Uterus (tissue), 4 donors: ENCODE measurements around the gene GSTT2B. TPM values are rescaled to one million over a fixed set of nuclear protein-coding genes. Genes with fewer than 3 reads are reported as not detected.
"Not testable (repeated sequence)": the region's sequence is repeated elsewhere in the genome, so short reads cannot be mapped to it uniquely, and the experiment has no call there.

Source experiments
- DNase-seq, 2 donors: peaks; one replicate each; pipeline ENCODE4 v3.0.0-alpha.2; 2019 to 2020
- H3K27ac ChIP-seq, 2 donors: fragments of 200-600 bp; sonication (generic); 1 replicate in 1 of 2; 2 replicates in 1 of 2; pipeline ENCODE4 v1.5.1; 2016 to 2018
- H3K27me3 ChIP-seq, 2 donors: fragments of 200-600 bp; sonication (generic); one replicate each; pipeline ENCODE4 v1.5.1; 2018 to 2019; ENCODE audit warnings: control low read depth in 1 of 2
- H3K36me3 ChIP-seq, 2 donors: fragments of 200-600 bp; sonication (generic); one replicate each; pipeline ENCODE4 v1.5.1; 2019; ENCODE audit warnings: control low read depth in 1 of 2
- H3K4me1 ChIP-seq, 2 donors: fragments of 200-600 bp; sonication (generic); one replicate each; pipeline ENCODE4 v1.5.1; 2018 to 2019; ENCODE audit warnings: control low read depth in 1 of 2
- H3K4me3 ChIP-seq, 2 donors: fragments of 200-600 bp; sonication (generic); 1 replicate in 1 of 2; 2 replicates in 1 of 2; pipeline ENCODE4 v1.5.1; 2018 to 2019; ENCODE audit warnings: mild to moderate bottlenecking in 1 of 2
- H3K9me3 ChIP-seq, 2 donors: fragments of 200-600 bp; sonication (generic); one replicate each; pipeline ENCODE4 v1.5.1; 2019; ENCODE audit warnings: control low read depth in 1 of 2
- CTCF ChIP-seq, 4 experiments: fragments of 200-600 bp in 2 of 4; fragments of 450-650 bp in 2 of 4; sonication (generic) in 2 of 4; IDR thresholded peaks; one replicate each; pipeline ENCODE4 v1.5.1; 2016 to 2019; ENCODE audit warnings: antibody characterized with exemption in 4 of 4, mild to moderate bottlenecking in 2 of 4, moderate library complexity in 1 of 4
- POLR2A ChIP-seq, 2 donors: fragments of 450-650 bp; IDR thresholded peaks; one replicate each; pipeline ENCODE4 v1.6.1; 2016; ENCODE audit warnings: antibody characterized with exemption in 2 of 2, mild to moderate bottlenecking in 1 of 2, moderate library complexity in 1 of 2
- intact Hi-C: fragments of 100-400 bp; cut with DNase I; formaldehyde crosslinking; loops from one replicate; pipeline ENCODE4 v1.15.1; 2023; ENCODE audit warnings: low total_unique reads
- total RNA-seq, 4 donors: library from RNA; depleted of rRNA in 3 of 4; stranded (reverse); fragments of >200 nt in 3 of 4; gene quantifications; one replicate each; pipeline versions ENCODE4 v1.1.0 to v1.2.4, GENCODE V29; 2014 to 2023
- donor health status: DM: yes; HTN: yes; CAD: no.

Gene GSTT2B
- total RNA-seq: 1 to 10 TPM; 2.1 to 7.6 (median 4.9) TPM

- H3K27me3 ChIP-seq, H3K4me3 ChIP-seq, DNase-seq, H3K36me3 ChIP-seq, intact Hi-C loops, H3K4me1 ChIP-seq, H3K9me3 ChIP-seq, H3K27ac ChIP-seq: not testable (repeated sequence)
Observed at GRCh38 chr22:23961084-23961771, at the start of gene GSTT2B. TSS of gene GSTT2B (minus strand) at chr22:23961195. CDS start at chr22:23961131, 64 bp downstream.

GRCh38 chr22:24010018-24010391 lies 49.0 kb upstream of the GSTT2B start:
- no peak for DNase-seq
- Histone ChIP-seq H3K9me3 (no peaks in the 10 kb centered on the region), H3K4me1 (no peaks in the 10 kb centered on the region), H3K4me3 (no peak overlapping the region), H3K27ac (no peak overlapping the region), H3K27me3 (no peaks in the 10 kb centered on the region), H3K36me3 (no peaks in the 10 kb centered on the region)
- intact Hi-C loops: no loop called here
- no peak for TF ChIP-seq CTCF (IDR thresholded peaks at IDR 0.05)
- TF ChIP-seq POLR2A (IDR thresholded peaks at IDR 0.05): no peak

- DNase-seq: no peak
- H3K36me3 ChIP-seq: no peaks in the 10 kb centered on the region
- H3K27ac ChIP-seq: no peak overlapping the region
- intact Hi-C loops: no loop called here
- no peaks in the 10 kb centered on the region for H3K4me1 ChIP-seq
- H3K27me3 ChIP-seq: no peaks in the 10 kb centered on the region
- no peaks in the 10 kb centered on the region for H3K9me3 ChIP-seq
- no peak overlapping the region for H3K4me3 ChIP-seq
- no peak for TF ChIP-seq POLR2A (IDR thresholded peaks at IDR 0.05)
- TF ChIP-seq CTCF (IDR thresholded peaks at IDR 0.05): no peak
Observed at GRCh38 chr22:24009227-24010017, 48.4 kb upstream of the GSTT2B start.

GRCh38 chr22:24008381-24009226 lies 47.6 kb upstream of the GSTT2B start:
- no peaks in the 10 kb centered on the region for H3K27me3 ChIP-seq
- no peak for DNase-seq
- intact Hi-C loops: no loop called here
- H3K4me3 ChIP-seq: no peak overlapping the region
- H3K36me3 ChIP-seq: no peaks in the 10 kb centered on the region
- H3K4me1 ChIP-seq: no peaks in the 10 kb centered on the region
- TF ChIP-seq POLR2A (IDR thresholded peaks at IDR 0.05) (no peak), CTCF (IDR thresholded peaks at IDR 0.05) (no peak)
- H3K9me3 ChIP-seq: no peaks in the 10 kb centered on the region
- no peak overlapping the region for H3K27ac ChIP-seq

GRCh38 chr22:24008022-24008283 lies 47.0 kb upstream of the GSTT2B start:
- no peak for TF ChIP-seq POLR2A (IDR thresholded peaks at IDR 0.05)
- TF ChIP-seq CTCF (IDR thresholded peaks at IDR 0.05): no peak
- intact Hi-C loops: no loop called here

More at GRCh38 chr22:24008022-24008283, 47.0 kb upstream of the GSTT2B start:
- H3K27me3 ChIP-seq: no peaks in the 10 kb centered on the region
- H3K36me3 ChIP-seq: no peaks in the 10 kb centered on the region
- no peak overlapping the region for H3K4me3 ChIP-seq
- H3K4me1 ChIP-seq: no peaks in the 10 kb centered on the region
- no peaks in the 10 kb centered on the region for H3K9me3 ChIP-seq
- DNase-seq: no peak
- H3K27ac ChIP-seq: no peak overlapping the region
